Activated gamma-delta T cell treated with Interleukin-2 at 50 U/mL for 16 hours (primary cell): ENCODE data around the gene ANKRD34B.
"Not testable (repeated sequence)": the region's sequence is repeated elsewhere in the genome, so short reads cannot be mapped to it uniquely, and the experiment has no call there.

ENCODE experiments used
- DNase-seq: peaks from one replicate; pipeline ENCODE4 v3.0.0-alpha.2; 2020

Gene ANKRD34B

GRCh38 chr5:80569961-80570786, at the start of gene ANKRD34B:
Gene ANKRD34B (minus strand): TSS chr5:80570280. CDS start chr5:80560019, 10,261 bp downstream.
- no peak for DNase-seq

- no peak for DNase-seq
Observed at GRCh38 chr5:80619086-80619485, 49.0 kb upstream of the ANKRD34B start.

GRCh38 chr5:80618438-80618837, 48.4 kb upstream of the ANKRD34B start:
- DNase-seq = no peak

- no peak for DNase-seq
Observed at GRCh38 chr5:80615266-80615914, 45.3 kb upstream of the ANKRD34B start.

GRCh38 chr5:80609692-80610091, 39.6 kb upstream of the ANKRD34B start:
- no peak for DNase-seq

- no peak for DNase-seq
Observed at GRCh38 chr5:80608731-80609130, 38.7 kb upstream of the ANKRD34B start.

- no peak for DNase-seq
Observed at GRCh38 chr5:80607832-80608231, 37.8 kb upstream of the ANKRD34B start.

GRCh38 chr5:80607343-80607742, 37.3 kb upstream of the ANKRD34B start:
- DNase-seq = no peak

- peak; percentile 3 for DNase-seq
Observed at GRCh38 chr5:80600943-80601693, 31.0 kb upstream of the ANKRD34B start.

GRCh38 chr5:80597500-80597899, 27.4 kb upstream of the ANKRD34B start:
- DNase-seq = no peak

GRCh38 chr5:80594810-80595209, 24.7 kb upstream of the ANKRD34B start:
- DNase-seq = no peak

GRCh38 chr5:80592761-80593160, 22.7 kb upstream of the ANKRD34B start:
- DNase-seq = no peak

- no peak for DNase-seq
Observed at GRCh38 chr5:80592105-80592504, 22.0 kb upstream of the ANKRD34B start.

GRCh38 chr5:80591352-80591751, 21.3 kb upstream of the ANKRD34B start:
- DNase-seq = no peak

GRCh38 chr5:80590766-80591165, 20.7 kb upstream of the ANKRD34B start:
- no peak for DNase-seq

- no peak for DNase-seq
Observed at GRCh38 chr5:80588858-80589540, 18.9 kb upstream of the ANKRD34B start.

- DNase-seq = no peak
Observed at GRCh38 chr5:80584770-80585169, 14.7 kb upstream of the ANKRD34B start.

GRCh38 chr5:80580291-80580690, 10.2 kb upstream of the ANKRD34B start:
- DNase-seq = not testable (repeated sequence)

- DNase-seq = no peak
Observed at GRCh38 chr5:80579050-80579449, 9.0 kb upstream of the ANKRD34B start.

- DNase-seq = no peak
Observed at GRCh38 chr5:80577707-80578106, 7.6 kb upstream of the ANKRD34B start.

- no peak for DNase-seq
Observed at GRCh38 chr5:80576383-80576782, 6.3 kb upstream of the ANKRD34B start.

GRCh38 chr5:80573062-80573461, 3.0 kb upstream of the ANKRD34B start:
- DNase-seq = no peak
